Measurements from ENCODE around the gene PGPEP1.

DNA sequence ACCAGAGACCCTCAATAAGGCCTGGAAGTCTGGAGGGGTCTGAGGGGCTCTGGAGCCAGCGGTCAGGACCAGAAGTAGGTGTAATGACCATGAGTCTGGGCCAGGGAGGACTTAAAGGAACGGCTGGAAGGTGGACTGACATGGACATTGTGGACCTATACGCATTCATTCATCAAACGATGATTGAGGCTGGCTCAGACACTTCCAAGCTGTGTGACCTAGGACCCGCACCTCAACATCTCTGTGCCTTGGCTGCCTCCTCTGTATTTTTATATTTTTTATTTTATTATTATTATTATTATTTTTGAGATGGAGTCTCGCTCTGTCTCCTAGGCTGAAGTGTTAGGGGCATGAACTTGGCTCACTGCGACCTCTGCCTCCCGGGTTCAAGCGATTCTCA lies 66.4 kb downstream of the PGPEP1 start:
- TF ChIP-seq TAF1 (IDR thresholded peaks at IDR 0.05; ENCODE audit: borderline replicate concordance, insufficient read depth, low read length) (no peak), POLR2AphosphoS5 (IDR thresholded peaks at IDR 0.05; ENCODE audit: low read depth, low read length) (no peak)

All from PFSK-1 (cell line).